Tibial nerve (tissue), 4 donors: ENCODE measurements around the gene SLC43A2.

Experiments
- CTCF ChIP-seq, 5 experiments: fragments of 200-600 bp in 3 of 5; fragments of 450-650 bp in 2 of 5; sonication (generic) in 3 of 5; IDR thresholded peaks; one replicate each; pipeline ENCODE4 v1.5.1; 2016 to 2019; ENCODE audit warnings: antibody characterized with exemption in 5 of 5, mild to moderate bottlenecking in 3 of 5, moderate library complexity in 2 of 5
- EP300 ChIP-seq, 2 donors: sonication (generic); formaldehyde crosslinking; IDR thresholded peaks; one replicate each; pipeline ENCODE4 v1.6.1; 2017; ENCODE audit warnings: antibody characterized with exemption in 2 of 2, mild to moderate bottlenecking in 1 of 2
- POLR2A ChIP-seq, 2 donors: fragments of 450-650 bp; IDR thresholded peaks; one replicate each; pipeline ENCODE4 v1.6.1; 2017; ENCODE audit warnings: antibody characterized with exemption in 2 of 2, mild to moderate bottlenecking in 2 of 2, moderate library complexity in 2 of 2

- TF ChIP-seq CTCF (IDR thresholded peaks at IDR 0.05) (no peak), POLR2A (IDR thresholded peaks at IDR 0.05) (no peak), EP300 (IDR thresholded peaks at IDR 0.05) (no peak)
Observed at GRCh38 chr17:1565877-1566276, 62.8 kb downstream of the SLC43A2 start.
